Right lobe of liver (tissue), 6 donors: ENCODE results near the gene GRM5. TPM values are rescaled to one million over a fixed set of nuclear protein-coding genes. Genes with fewer than 3 reads are reported as not detected.
"Not testable (repeated sequence)": the region's sequence is repeated elsewhere in the genome, so short reads cannot be mapped to it uniquely, and the experiment has no call there.

Source experiments
- ATAC-seq, 4 donors: fragments of 200-7000 bp; cut with Tn5 transposase; one replicate each; pipeline ENCODE4 v1.9.1; 2020; ENCODE audit warnings: mild to moderate bottlenecking in 4 of 4, moderate library complexity in 4 of 4
- DNase-seq, 3 donors: peaks; one replicate each; pipeline ENCODE4 v3.0.0-alpha.2; 2020
- H3K27ac ChIP-seq, 3 donors: fragments of 200-600 bp; one replicate each; pipeline ENCODE4 v1.8.0; 2022
- H3K27me3 ChIP-seq, 2 donors: fragments of 200-600 bp; one replicate each; pipeline ENCODE4 v1.8.0; 2022
- H3K36me3 ChIP-seq, 4 donors: fragments of 200-600 bp; sonication (generic) in 1 of 4; one replicate each; pipeline versions ENCODE4 v1.5.1 to v1.8.0; 2017 to 2022; ENCODE audit warnings: control low read depth in 1 of 4
- H3K4me1 ChIP-seq, 4 donors: fragments of 200-600 bp; sonication (generic) in 1 of 4; one replicate each; pipeline versions ENCODE4 v1.5.1 to v1.8.0; 2017 to 2022; ENCODE audit warnings: control low read depth in 1 of 4
- H3K4me3 ChIP-seq, 3 donors: fragments of 200-600 bp; one replicate each; pipeline ENCODE4 v1.8.0; 2022
- H3K9me3 ChIP-seq, 4 donors: fragments of 200-600 bp; sonication (generic) in 1 of 4; one replicate each; pipeline versions ENCODE4 v1.5.1 to v1.8.0; 2017 to 2022; ENCODE audit warnings: control low read depth in 1 of 4
- CTCF ChIP-seq, 4 donors: fragments of 200-600 bp in 3 of 4; fragments of 450-650 bp in 1 of 4; IDR thresholded peaks; one replicate each; pipeline versions ENCODE4 v1.5.1 to v1.8.0; 2016 to 2022; ENCODE audit warnings: antibody characterized with exemption in 4 of 4, mild to moderate bottlenecking in 2 of 4
- POLR2A ChIP-seq: fragments of 450-650 bp; IDR thresholded peaks from one replicate; pipeline ENCODE4 v1.6.1; 2017; ENCODE audit warnings: antibody characterized with exemption, mild to moderate bottlenecking
- WGBS: methylation state at CpG from one replicate; pipeline ENCODE4 v1.1.6; 2018; ENCODE audit warnings: low coverage, low lambda C conversion rate; ENCODE audit not compliant: insufficient coverage; ENCODE audit errors: missing lambda C conversion rate; 5-methylcytosine and 5-hydroxymethylcytosine counted together
- intact Hi-C, 2 donors: fragments of 100-400 bp; cut with DNase I; formaldehyde crosslinking; loops; one replicate each; pipeline versions ENCODE4 v1.11.2 to v1.14.1; 2022
- total RNA-seq, 6 experiments: library from RNA; depleted of rRNA in 2 of 6; stranded (reverse); fragments of >200 nt in 2 of 6; fragmentation: NEBNext Ultra II Directional in 3 of 6; extraction: Animal tissue kit (Norgen Biotek cat#: 25700) in 3 of 6; gene quantifications; one replicate each; pipeline versions ENCODE4 v1.1.0 to v1.2.4, GENCODE V29; 2016 to 2023
- donor health status: DM: no; HTN: yes; CAD: no.
- donor health status: DM: no; HTN: no; CAD: no.
- donor health status: DM: no; HTN: no; CAD: no.
- donor health status: DM: no; HTN: yes; CAD: no.
- donor health status: DM: no; HTN: yes; CAD: no.

The GRM5 gene
- total RNA-seq, 6 experiments from 2014 or later = not detected

GRCh38 chr11:88536616-88537265 is 529.0 kb downstream of the GRM5 start:
- Histone ChIP-seq H3K36me3 (no peaks in the 10 kb centered on the region), H3K4me3 (no peak overlapping the region), H3K9me3 (no peaks in the 10 kb centered on the region), H3K27ac (no peak overlapping the region), H3K27me3 (no peaks in the 10 kb centered on the region), H3K4me1 (no peaks in the 10 kb centered on the region)
- TF ChIP-seq POLR2A = no peak
- no peak for TF ChIP-seq CTCF (IDR thresholded peaks at IDR 0.05)
- 68% methylated on average over 3 of the region's 3 CpGs for WGBS
- DNase-seq (no peak), ATAC-seq (no peak)
- intact Hi-C loops = no loop called here

GRCh38 chr11:88535916-88536547 is 529.8 kb downstream of the GRM5 start:
- Histone ChIP-seq H3K27me3 (no peaks in the 10 kb centered on the region), H3K36me3 (no peaks in the 10 kb centered on the region), H3K27ac (no peak overlapping the region), H3K4me1 (no peaks in the 10 kb centered on the region), H3K9me3 (no peaks in the 10 kb centered on the region), H3K4me3 (no peak overlapping the region)
- DNase-seq (no peak), ATAC-seq (peak in 1 of 4 donors; percentile 45)
- 55% methylated on average over 2 of the region's 2 CpGs for WGBS
- intact Hi-C loops = no loop called here
- TF ChIP-seq CTCF (IDR thresholded peaks at IDR 0.05) (no peak), POLR2A (no peak)

DNA sequence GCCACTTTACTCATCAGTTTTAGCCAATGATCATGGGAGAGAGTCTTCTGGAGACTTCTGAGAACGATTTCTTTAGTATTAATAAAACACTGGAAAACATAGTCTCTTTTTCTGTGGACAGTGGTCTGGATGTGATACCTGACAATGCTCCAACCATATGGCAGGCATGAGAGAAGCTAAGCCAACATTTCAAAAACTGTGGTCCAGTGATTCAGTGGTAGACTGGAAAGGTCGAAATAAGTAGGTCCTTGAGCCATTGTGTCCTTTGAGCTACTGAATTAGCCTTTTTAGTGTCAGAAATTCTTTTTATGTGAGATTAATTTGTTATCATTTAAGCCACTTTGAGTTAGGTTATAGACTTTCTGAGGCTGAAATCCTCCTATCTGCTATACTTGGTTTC is 530.5 kb downstream of the GRM5 start:
- 76% methylated on average over 2 of the region's 2 CpGs for WGBS
- Histone ChIP-seq H3K27ac (no peak overlapping the region), H3K9me3 (no peaks in the 10 kb centered on the region)

GRCh38 chr11:88534706-88535105 is 531.1 kb downstream of the GRM5 start:
- intact Hi-C loops, H3K27me3 ChIP-seq, DNase-seq, H3K4me1 ChIP-seq, H3K27ac ChIP-seq, H3K36me3 ChIP-seq, ATAC-seq, H3K4me3 ChIP-seq, H3K9me3 ChIP-seq: not testable (repeated sequence)
- WGBS = 88% methylated on average over 1 of the region's 1 CpG

More for the DNA sequence above, 530.5 kb downstream of the GRM5 start:
- DNase-seq (no peak), ATAC-seq (no peak)
- TF ChIP-seq CTCF (IDR thresholded peaks at IDR 0.05) = no peak
- no peak for TF ChIP-seq POLR2A
- Histone ChIP-seq H3K4me3 (no peak overlapping the region), H3K4me1 (no peaks in the 10 kb centered on the region), H3K36me3 (no peaks in the 10 kb centered on the region), H3K27me3 (no peaks in the 10 kb centered on the region)
- intact Hi-C loops = no loop called here

DNA sequence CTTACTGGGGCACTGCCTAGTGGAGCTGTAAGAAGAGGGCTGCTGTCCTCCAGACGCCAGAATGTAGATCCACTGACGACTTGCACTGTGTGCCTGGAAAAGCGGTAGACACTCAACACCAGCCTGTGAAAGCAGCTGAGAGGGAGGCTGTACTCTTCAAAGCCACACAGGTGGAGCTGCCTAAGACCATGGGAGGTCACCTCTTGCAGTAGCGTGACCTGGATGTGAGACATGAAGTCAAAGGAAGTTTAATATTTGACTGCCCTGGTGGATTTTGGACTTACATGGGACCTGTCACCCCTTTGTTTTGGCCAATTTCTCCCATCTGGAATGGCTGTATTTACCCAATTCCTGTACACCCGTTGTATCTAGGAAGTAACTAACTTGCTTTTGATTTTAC is 531.6 kb downstream of the GRM5 start:
- DNase-seq (no peak), ATAC-seq (peak; percentile 46 to 58 (median 52))
- Histone ChIP-seq H3K9me3 (no peaks in the 10 kb centered on the region), H3K27ac (no peak overlapping the region), H3K36me3 (no peaks in the 10 kb centered on the region), H3K27me3 (no peaks in the 10 kb centered on the region), H3K4me3 (no peak overlapping the region), H3K4me1 (no peaks in the 10 kb centered on the region)
- 33% methylated on average over 4 of the region's 5 CpGs for WGBS
- intact Hi-C loops = no loop called here
- TF ChIP-seq POLR2A (no peak), CTCF (IDR thresholded peaks at IDR 0.05) (no peak)
